Parathyroid adenoma (tissue), 2 donors: ENCODE measurements around the gene BIVM.

Experiments
- H2AFZ ChIP-seq: fragments of 300-600 bp; sonication (generic); one replicate; pipeline ENCODE4 v1.7.0; 2017; ENCODE audit warnings: antibody characterized with exemption, mild to moderate bottlenecking
- H3K27ac ChIP-seq: fragments of 300-600 bp; sonication (generic); one replicate; pipeline ENCODE4 v1.7.0; 2017
- H3K27me3 ChIP-seq: fragments of 300-600 bp; sonication (generic); one replicate; pipeline ENCODE4 v1.7.0; 2017; ENCODE audit warnings: low read length; ENCODE audit not compliant: control insufficient read depth, insufficient read depth
- H3K36me3 ChIP-seq: fragments of 300-600 bp; sonication (generic); one replicate; pipeline ENCODE4 v1.7.0; 2017; ENCODE audit warnings: low read length; ENCODE audit not compliant: control insufficient read depth, insufficient read depth
- H3K4me1 ChIP-seq: fragments of 300-600 bp; sonication (generic); one replicate; pipeline ENCODE4 v1.7.0; 2017; ENCODE audit warnings: control low read depth
- H3K4me2 ChIP-seq: fragments of 300-600 bp; sonication (generic); one replicate; pipeline ENCODE4 v1.7.0; 2017; ENCODE audit warnings: low read length
- H3K4me3 ChIP-seq: fragments of 300-600 bp; sonication (generic); one replicate; pipeline ENCODE4 v1.7.0; 2017; ENCODE audit warnings: low read depth, low read length
- H3K79me2 ChIP-seq: fragments of 300-600 bp; sonication (generic); one replicate; pipeline ENCODE4 v1.7.0; 2017; ENCODE audit warnings: control low read depth
- H3K9ac ChIP-seq: fragments of 300-600 bp; sonication (generic); one replicate; pipeline ENCODE4 v1.7.0; 2017; ENCODE audit warnings: mild to moderate bottlenecking
- H3K9me3 ChIP-seq: fragments of 300-600 bp; sonication (generic); one replicate; pipeline ENCODE4 v1.7.0; 2017; ENCODE audit warnings: low read length; ENCODE audit not compliant: control insufficient read depth
- CTCF ChIP-seq: fragments of 300-600 bp; sonication (generic); IDR thresholded peaks from one replicate; pipeline ENCODE4 v1.7.0; 2017; ENCODE audit warnings: antibody characterized with exemption, mild to moderate bottlenecking
- donor health status: primary hyperparathyroidism.

Gene BIVM

GRCh38 chr13:102878481-102878880, 79.6 kb downstream of the BIVM start:
- no peak overlapping the region for H2AFZ ChIP-seq
- H3K9ac ChIP-seq = no peak overlapping the region
- H3K27me3 ChIP-seq = no peaks in the 10 kb centered on the region
- H3K27ac ChIP-seq = no peak overlapping the region
- no peaks in the 10 kb centered on the region for H3K36me3 ChIP-seq
- no peak overlapping the region for H3K4me3 ChIP-seq
- H3K79me2 ChIP-seq = no peaks in the 10 kb centered on the region
- no peaks in the 10 kb centered on the region for H3K9me3 ChIP-seq
- no peaks in the 10 kb centered on the region for H3K4me1 ChIP-seq
- H3K4me2 ChIP-seq = no peak overlapping the region
- no peak for TF ChIP-seq CTCF

- no peak overlapping the region for H3K9ac ChIP-seq
- H3K27me3 ChIP-seq = no peaks in the 10 kb centered on the region
- no peaks in the 10 kb centered on the region for H3K9me3 ChIP-seq
- no peak for TF ChIP-seq CTCF
- no peaks in the 10 kb centered on the region for H3K36me3 ChIP-seq
- no peaks in the 10 kb centered on the region for H3K79me2 ChIP-seq
- H3K27ac ChIP-seq = no peak overlapping the region
- no peaks in the 10 kb centered on the region for H3K4me1 ChIP-seq
- H2AFZ ChIP-seq = no peak overlapping the region
- no peak overlapping the region for H3K4me3 ChIP-seq
- H3K4me2 ChIP-seq = no peak overlapping the region
Observed at GRCh38 chr13:102879793-102880499, 81.0 kb downstream of the BIVM start.

GRCh38 chr13:102881819-102882686, 83.1 kb downstream of the BIVM start:
- TF ChIP-seq CTCF = no peak
- Histone ChIP-seq H3K9me3 (no peaks in the 10 kb centered on the region), H3K4me2 (no peak overlapping the region)

More at GRCh38 chr13:102881819-102882686, 83.1 kb downstream of the BIVM start:
- Histone ChIP-seq H3K27ac (no peak overlapping the region), H3K79me2 (no peaks in the 10 kb centered on the region), H3K27me3 (no peaks in the 10 kb centered on the region), H3K9ac (no peak overlapping the region), H3K36me3 (no peaks in the 10 kb centered on the region), H2AFZ (no peak overlapping the region), H3K4me3 (no peak overlapping the region), H3K4me1 (no peaks in the 10 kb centered on the region)
